ENCODE measurements around the gene TP63. TPM values are rescaled to one million over a fixed set of nuclear protein-coding genes. Genes with fewer than 3 reads are reported as not detected.
A peak's percentile ranks its signal among the peaks of the same experiment; 100 is the strongest.
"Not testable (repeated sequence)": the region's sequence is repeated elsewhere in the genome, so short reads cannot be mapped to it uniquely, and the experiment has no call there.

Gene TP63
- total RNA-seq, 1 experiment from 2014 or later = 3.6 TPM

DNA sequence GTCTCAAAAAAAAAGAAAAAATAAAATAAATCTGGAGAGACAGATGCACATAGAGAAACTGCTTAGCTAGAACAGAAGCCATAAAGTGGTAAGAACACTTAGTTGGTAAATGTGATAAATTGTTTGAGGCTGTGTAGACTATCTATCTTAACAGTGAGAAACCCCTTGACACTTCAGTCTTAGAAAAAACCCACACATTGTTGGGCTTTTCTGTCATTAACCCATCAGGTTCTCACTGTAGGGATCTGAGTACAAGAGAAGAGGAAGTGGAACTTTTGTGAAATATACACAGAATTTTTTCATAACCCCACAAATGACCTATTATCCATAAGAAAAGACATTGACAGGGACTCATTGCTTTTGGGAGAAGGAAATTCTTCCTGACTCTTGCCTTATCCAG lies 24.4 kb downstream of the TP63 start:
- CTCF ChIA-PET = no interaction called here
- no peaks in the 10 kb centered on the region for H3K4me1 ChIP-seq (replicated peaks; ENCODE audit: insufficient read depth)
- no peaks in the 10 kb centered on the region for H3K79me2 ChIP-seq (ENCODE audit: low read depth)
- no peaks in the 10 kb centered on the region; the same call in 1 of the 2 replicates for H3F3A ChIP-seq (ENCODE audit: insufficient read depth, low read depth)
- BruUV-seq (replicated peaks) = no TSS peak
- POLR2A ChIA-PET (ENCODE audit: unreplicated experiment) = interaction anchor here (0.6 kb wide), 1 partner anchor 1066 kb away, joined by 4 read pairs; no protein-coding TSS in a partner anchor
- no peaks in the 10 kb centered on the region for H4K20me1 ChIP-seq (ENCODE audit: insufficient read depth)
- intact Hi-C loops (cut with micrococcal nuclease; ENCODE audit: unreplicated experiment) = no loop called here
- no peak for DNase-seq
- H3K27ac ChIP-seq = no peak overlapping the region
- TF ChIP-seq, protein P1, sequence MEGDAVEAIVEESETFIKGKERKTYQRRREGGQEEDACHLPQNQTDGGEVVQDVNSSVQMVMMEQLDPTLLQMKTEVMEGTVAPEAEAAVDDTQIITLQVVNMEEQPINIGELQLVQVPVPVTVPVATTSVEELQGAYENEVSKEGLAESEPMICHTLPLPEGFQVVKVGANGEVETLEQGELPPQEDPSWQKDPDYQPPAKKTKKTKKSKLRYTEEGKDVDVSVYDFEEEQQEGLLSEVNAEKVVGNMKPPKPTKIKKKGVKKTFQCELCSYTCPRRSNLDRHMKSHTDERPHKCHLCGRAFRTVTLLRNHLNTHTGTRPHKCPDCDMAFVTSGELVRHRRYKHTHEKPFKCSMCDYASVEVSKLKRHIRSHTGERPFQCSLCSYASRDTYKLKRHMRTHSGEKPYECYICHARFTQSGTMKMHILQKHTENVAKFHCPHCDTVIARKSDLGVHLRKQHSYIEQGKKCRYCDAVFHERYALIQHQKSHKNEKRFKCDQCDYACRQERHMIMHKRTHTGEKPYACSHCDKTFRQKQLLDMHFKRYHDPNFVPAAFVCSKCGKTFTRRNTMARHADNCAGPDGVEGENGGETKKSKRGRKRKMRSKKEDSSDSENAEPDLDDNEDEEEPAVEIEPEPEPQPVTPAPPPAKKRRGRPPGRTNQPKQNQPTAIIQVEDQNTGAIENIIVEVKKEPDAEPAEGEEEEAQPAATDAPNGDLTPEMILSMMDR (conservative IDR thresholded peaks at IDR 0.05) = no peak
- no peak for TF ChIP-seq EZH2 (IDR thresholded peaks at IDR 0.05; ENCODE audit: low read depth)
- no peak overlapping the region for H2AFZ ChIP-seq
- no peak overlapping the region for H3K4me3 ChIP-seq
- no peak overlapping the region for H3K4me2 ChIP-seq
- no peaks in the 10 kb centered on the region for H3K36me3 ChIP-seq (ENCODE audit: low read depth)
- no peaks in the 10 kb centered on the region for H3K27me3 ChIP-seq (ENCODE audit: insufficient read depth, low read depth)
- H3K9me3 ChIP-seq (ENCODE audit: insufficient read depth, low read depth) = peaks cover 46% of the 10 kb centered on the region
- H3K9me2 ChIP-seq (ENCODE audit: insufficient read depth) = 0 out of 2 replicates have a peak, but pooled peaks cover 5% of the 10 kb centered on the region

DNA sequence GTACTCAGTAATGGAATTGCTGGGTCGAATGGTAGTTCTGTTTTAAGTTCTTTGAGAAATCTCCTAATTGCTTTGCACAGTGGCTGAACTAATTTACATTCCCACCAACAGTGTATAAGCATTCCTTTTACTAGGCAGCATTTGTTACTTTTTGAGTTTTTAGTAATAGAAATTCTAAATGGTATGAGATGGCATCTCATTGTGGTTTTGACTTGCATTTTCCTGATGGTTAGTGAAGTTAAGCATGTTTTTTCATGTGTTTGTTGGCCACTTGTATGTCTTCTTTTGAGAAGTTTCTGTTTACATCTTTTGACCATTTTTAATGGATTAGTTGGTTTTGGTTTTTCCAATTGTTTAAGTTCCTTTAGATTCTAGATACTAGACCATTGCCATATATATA lies 28.4 kb downstream of the TP63 start:
- H3K4me1 ChIP-seq (replicated peaks; ENCODE audit: insufficient read depth) = peaks cover 9% of the 10 kb centered on the region
- H3K9me3 ChIP-seq (ENCODE audit: insufficient read depth, low read depth) = peaks cover 53% of the 10 kb centered on the region
- no TSS peak for BruUV-seq (replicated peaks)
- ChIA-PET POLR2A (ENCODE audit: unreplicated experiment) (no interaction called here), CTCF (no interaction called here)
- no peak for TF ChIP-seq EZH2 (IDR thresholded peaks at IDR 0.05; ENCODE audit: low read depth)
- TF ChIP-seq, protein P1 (conservative IDR thresholded peaks at IDR 0.05) = no peak
- intact Hi-C loops (cut with micrococcal nuclease; ENCODE audit: unreplicated experiment) = no loop called here
- no peaks in the 10 kb centered on the region for H3K9me2 ChIP-seq (ENCODE audit: insufficient read depth)
- no peak overlapping the region for H3K27ac ChIP-seq
- H4K20me1 ChIP-seq (ENCODE audit: insufficient read depth) = no peaks in the 10 kb centered on the region
- no peak for DNase-seq
- no peak overlapping the region for H2AFZ ChIP-seq
- no peak overlapping the region for H3K4me2 ChIP-seq
- H3K36me3 ChIP-seq (ENCODE audit: low read depth) = no peaks in the 10 kb centered on the region
- H3K27me3 ChIP-seq (ENCODE audit: insufficient read depth, low read depth) = no peaks in the 10 kb centered on the region
- H3F3A ChIP-seq (ENCODE audit: insufficient read depth, low read depth) = peaks cover 2% of the 10 kb centered on the region; the same call in 1 of the 2 replicates
- H3K79me2 ChIP-seq (ENCODE audit: low read depth) = no peaks in the 10 kb centered on the region
- H3K4me3 ChIP-seq = no peak overlapping the region

DNA sequence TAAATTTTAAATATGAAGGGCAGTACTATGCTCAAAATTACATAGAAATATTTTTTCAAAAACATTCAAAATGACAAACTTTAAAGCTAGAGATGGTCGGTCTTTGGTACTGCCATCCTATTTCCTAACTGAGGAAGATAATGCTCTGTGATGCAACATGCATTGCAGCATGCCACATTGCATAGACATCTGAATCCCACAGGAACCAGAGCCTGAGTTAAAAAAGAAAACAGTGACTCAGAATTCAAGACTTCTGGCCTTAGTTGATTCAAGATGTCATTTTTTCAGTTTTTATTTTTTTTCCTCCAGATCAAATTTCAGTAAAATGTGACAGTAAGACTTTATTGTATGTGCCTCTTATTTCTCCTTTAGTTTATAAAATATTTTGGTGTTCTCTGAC lies 33.1 kb downstream of the TP63 start:
- peak; percentile 51 to 83 for DNase-seq
- no peaks in the 10 kb centered on the region for H3K36me3 ChIP-seq (ENCODE audit: low read depth)
- H3K4me1 ChIP-seq (replicated peaks; ENCODE audit: insufficient read depth) = peaks cover 15% of the 10 kb centered on the region
- H3K9me2 ChIP-seq (ENCODE audit: insufficient read depth) = no peaks in the 10 kb centered on the region
- no peak overlapping the region for H2AFZ ChIP-seq
- H4K20me1 ChIP-seq (ENCODE audit: insufficient read depth) = no peaks in the 10 kb centered on the region
- BruUV-seq (replicated peaks) = no TSS peak
- H3K79me2 ChIP-seq (ENCODE audit: low read depth) = no peaks in the 10 kb centered on the region
- H3K9me3 ChIP-seq (ENCODE audit: insufficient read depth, low read depth) = peaks cover 41% of the 10 kb centered on the region
- no peak overlapping the region for H3K4me3 ChIP-seq
- peak overlapping the region; percentile 51 for H3K27ac ChIP-seq
- TF ChIP-seq, protein P1 (conservative IDR thresholded peaks at IDR 0.05) = no peak
- no peak for TF ChIP-seq EZH2 (IDR thresholded peaks at IDR 0.05; ENCODE audit: low read depth)
- CTCF ChIA-PET = interaction anchor here (0.5 to 0.7 kb wide), 2 partner anchors 78 to 832 kb away, joined by 3 to 7 read pairs; no protein-coding TSS in a partner anchor
- H3F3A ChIP-seq (ENCODE audit: insufficient read depth, low read depth) = 0 out of 2 replicates have a peak, but pooled peaks cover 4% of the 10 kb centered on the region
- H3K27me3 ChIP-seq (ENCODE audit: insufficient read depth, low read depth) = no peaks in the 10 kb centered on the region
- POLR2A ChIA-PET (ENCODE audit: unreplicated experiment) = interaction anchor here (0.8 kb wide), 1 partner anchor 213 kb away, joined by 6 read pairs; no protein-coding TSS in a partner anchor
- intact Hi-C loops (cut with micrococcal nuclease; ENCODE audit: unreplicated experiment) = loop anchor here (1.0 to 10.0 kb wide), 4 partner anchors 177 to 390 kb away; no protein-coding TSS in a partner anchor
- H3K4me2 ChIP-seq = peak overlapping the region; percentile 1; the same call in 1 of the 2 replicates

DNA sequence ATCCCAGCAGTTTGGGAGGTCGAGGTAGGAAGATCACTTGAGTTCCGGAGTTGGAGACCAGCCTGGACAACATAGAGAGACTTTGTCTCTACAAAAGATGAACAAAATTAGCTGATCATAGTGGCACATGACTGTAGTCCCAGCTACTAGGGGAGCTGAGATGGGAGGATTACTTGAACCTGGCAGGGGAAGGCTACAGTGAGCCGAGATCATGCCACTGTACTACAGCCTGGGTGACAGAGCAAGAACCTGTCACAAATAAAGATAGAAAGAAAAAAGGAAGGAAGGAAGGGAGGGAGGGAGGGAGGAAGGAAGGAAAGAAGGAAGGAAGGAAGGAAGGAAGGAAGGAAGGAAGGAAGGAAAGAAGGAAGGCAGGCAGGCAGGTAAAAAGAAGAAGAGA lies 41.2 kb downstream of the TP63 start:
- H3K79me2 ChIP-seq (ENCODE audit: low read depth); H4K20me1 ChIP-seq (ENCODE audit: insufficient read depth); POLR2A ChIA-PET (ENCODE audit: unreplicated experiment); H3K27ac ChIP-seq; H3K27me3 ChIP-seq (ENCODE audit: insufficient read depth, low read depth); DNase-seq; H3K4me1 ChIP-seq (replicated peaks; ENCODE audit: insufficient read depth); H3K9me2 ChIP-seq (ENCODE audit: insufficient read depth); H3K4me2 ChIP-seq; H3K4me3 ChIP-seq; intact Hi-C loops (cut with micrococcal nuclease; ENCODE audit: unreplicated experiment); H3F3A ChIP-seq (ENCODE audit: insufficient read depth, low read depth); H3K36me3 ChIP-seq (ENCODE audit: low read depth); BruUV-seq (replicated peaks); H2AFZ ChIP-seq: not testable (repeated sequence)
- CTCF ChIA-PET = interaction anchor here (0.6 kb wide), 1 partner anchor 362 kb away, joined by 4 read pairs; no protein-coding TSS in a partner anchor
- peaks cover 19% of the 10 kb centered on the region; the same call in 1 of the 2 replicates for H3K9me3 ChIP-seq (ENCODE audit: insufficient read depth, low read depth)

All from PC-9 (cell line).